HT-29 (cell line): ENCODE results near the gene NUP93. TPM values are rescaled to one million over a fixed set of nuclear protein-coding genes. Genes with fewer than 3 reads are reported as not detected.
"Not testable (repeated sequence)": the region's sequence is repeated elsewhere in the genome, so short reads cannot be mapped to it uniquely, and the experiment has no call there.

Experiments used
- DNase-seq: peaks from one replicate; pipeline ENCODE4 v3.0.0-alpha.2; 2015; ENCODE audit warnings: low spot score
- total RNA-seq: library from RNA; depleted of rRNA; stranded (reverse); fragments of >200 nt; shearing (Covaris generic); gene quantifications from 2 replicates; pipeline ENCODE4 v1.2.3, GENCODE V29; 2014

The NUP93 gene
- total RNA-seq, 1 experiment from 2014 or later, result 94.6 TPM

DNA sequence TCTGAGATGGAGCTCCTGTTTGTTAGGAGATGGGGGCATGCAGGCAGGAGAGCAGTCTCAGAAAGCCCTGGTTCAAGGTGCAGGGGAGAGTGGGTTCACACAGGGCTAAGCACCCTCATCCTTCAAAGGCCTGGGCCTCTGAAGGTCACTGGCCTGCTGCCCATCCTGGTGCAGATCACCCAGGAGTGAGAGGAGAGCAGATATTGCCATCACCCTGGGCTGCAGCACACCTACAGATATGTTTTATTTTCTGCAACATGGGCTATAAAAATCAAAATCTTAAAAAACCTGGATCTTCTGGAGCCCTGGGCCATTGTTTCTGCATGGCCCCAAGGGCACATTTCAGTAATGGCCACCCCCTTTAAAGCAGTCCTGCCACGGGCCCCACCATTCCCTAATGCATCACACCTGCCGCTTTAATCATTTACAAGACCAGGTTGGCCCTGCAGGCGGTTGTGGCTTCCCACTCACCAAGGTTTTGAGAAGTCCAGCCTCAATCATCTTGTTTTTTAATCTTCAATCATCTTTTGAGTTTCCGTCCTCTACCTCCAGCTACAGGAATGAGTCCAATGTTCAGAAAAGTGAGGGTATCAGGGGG, 20.4 kb upstream of the NUP93 start:
- no peak for DNase-seq

GRCh38 chr16:56710181-56710737, 19.7 kb upstream of the NUP93 start:
- no peak for DNase-seq

DNA sequence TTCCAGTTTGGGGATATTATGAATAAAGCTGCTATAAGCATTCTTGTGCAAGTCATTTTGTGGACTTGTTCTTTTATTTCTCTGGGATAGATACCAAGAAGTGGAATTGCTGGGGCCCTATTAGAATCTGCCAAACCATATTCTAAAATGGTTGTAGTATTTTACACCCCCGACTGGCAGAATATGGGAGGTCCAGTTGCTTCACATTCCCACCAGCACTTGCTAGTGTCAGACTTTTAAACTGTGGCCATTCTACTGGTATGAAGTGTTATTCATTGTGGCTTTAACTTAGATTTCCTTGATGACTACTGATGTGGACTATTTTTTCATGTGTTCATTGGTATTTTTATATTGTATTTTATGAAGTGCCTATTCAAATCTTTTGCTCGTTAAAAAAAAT, 18.1 kb upstream of the NUP93 start:
- no peak for DNase-seq

DNA sequence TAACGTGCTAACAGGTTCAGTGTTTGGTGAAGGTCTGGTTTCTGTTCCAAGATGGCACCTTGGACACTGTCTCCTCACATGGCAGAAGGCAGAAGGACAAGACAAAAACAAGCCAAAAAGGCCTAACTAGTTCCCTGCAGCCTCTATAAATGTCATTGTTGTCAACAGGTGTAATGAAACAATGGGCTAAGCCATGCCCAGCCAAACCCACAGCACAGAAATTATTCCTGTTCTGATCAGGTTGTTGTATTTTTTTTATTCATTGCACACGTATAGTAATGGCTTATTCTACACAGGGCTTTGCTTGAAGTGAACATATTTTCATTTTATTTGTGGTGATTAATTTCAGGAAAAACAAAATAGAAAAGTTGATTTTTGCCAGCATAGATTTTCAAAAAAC, 16.1 kb upstream of the NUP93 start:
- no peak for DNase-seq

DNA sequence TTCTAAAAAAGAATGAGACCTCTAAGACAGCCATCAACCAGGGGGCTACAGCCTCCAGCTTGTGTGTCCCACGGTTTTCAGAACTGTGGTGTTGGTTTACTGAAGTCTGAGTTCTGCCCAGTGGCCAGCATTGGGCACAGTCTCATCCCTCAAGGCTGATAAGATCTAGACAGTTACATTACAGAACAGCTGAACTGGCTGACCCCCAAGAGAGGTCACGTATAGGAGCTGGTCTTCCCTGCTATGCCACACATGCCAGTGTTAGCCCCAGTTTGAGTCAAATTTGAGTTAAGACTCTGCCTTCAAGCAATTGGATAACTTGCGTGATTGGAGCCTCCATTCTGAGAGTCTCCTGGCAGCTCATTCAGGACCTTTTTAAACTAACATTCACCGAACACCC, 14.8 kb upstream of the NUP93 start:
- no peak for DNase-seq

DNA sequence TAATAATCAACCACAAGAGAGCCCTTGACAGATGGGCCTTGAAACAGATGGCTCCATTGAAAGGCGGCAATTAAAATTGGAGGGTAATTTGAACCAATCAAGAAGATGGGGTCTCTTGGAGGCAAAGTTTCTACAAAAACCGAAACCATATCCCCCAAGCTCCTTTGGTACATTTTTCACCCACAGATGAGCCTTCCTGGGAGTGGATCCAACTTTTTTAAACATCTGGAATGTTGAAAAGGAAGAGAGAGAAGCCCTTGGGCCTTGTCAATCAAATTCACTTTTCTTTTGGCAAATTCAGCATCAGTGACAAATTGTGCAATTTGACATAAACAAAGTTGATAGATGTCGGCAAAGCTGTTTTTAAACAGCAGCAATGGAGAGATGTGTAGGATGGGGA, 13.2 kb upstream of the NUP93 start:
- no peak for DNase-seq

DNA sequence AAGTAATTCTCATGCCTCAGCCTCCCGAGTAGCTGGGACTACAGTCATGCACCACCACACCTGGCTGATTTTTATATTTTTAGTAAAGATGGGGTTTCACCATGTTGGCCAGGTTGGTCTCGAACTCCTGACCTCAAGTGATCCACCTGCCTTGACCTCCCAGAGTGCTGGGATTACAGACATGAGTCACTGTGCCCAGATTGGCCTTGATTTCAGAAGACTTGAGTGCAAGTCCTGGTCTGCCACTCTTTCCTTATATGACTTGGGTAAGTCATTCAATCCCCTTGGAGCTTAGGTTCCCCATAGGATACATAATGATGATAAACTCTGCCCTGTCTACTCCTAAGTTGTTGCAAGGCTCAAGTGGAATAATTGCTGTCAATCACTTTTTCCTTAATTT, 12.4 kb upstream of the NUP93 start:
- DNase-seq, result not testable (repeated sequence)

- DNase-seq, result no peak
These were observed 7.6 kb upstream of the NUP93 start for GRCh38 chr16:56722200-56722842.

GRCh38 chr16:56724191-56724590, 5.7 kb upstream of the NUP93 start:
- no peak for DNase-seq

GRCh38 chr16:56726283-56726682, 3.6 kb upstream of the NUP93 start:
- DNase-seq, result no peak

- no peak for DNase-seq
These were observed 3.0 kb upstream of the NUP93 start for GRCh38 chr16:56726926-56727325.

DNA sequence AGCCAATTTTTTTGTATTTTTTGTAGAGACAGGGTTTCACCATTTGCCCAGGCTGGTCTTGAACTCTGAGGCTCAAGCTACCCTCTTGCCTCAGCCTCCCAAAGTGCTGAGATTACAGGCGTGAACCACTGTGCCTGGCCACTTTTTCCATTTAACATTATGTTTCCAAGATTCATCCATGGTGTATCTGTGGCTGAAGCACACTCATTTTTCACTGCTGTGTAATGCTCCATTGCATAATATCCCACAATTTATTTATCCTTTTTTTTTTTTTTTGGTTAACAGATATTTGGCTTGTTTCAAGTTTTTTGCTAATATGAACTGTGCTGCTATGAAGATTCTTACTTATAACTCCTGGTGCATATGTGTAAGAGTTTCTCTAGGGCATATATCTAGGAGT, 1.9 kb upstream of the NUP93 start:
- no peak for DNase-seq

GRCh38 chr16:56728980-56729734, 772 bp upstream of the NUP93 start:
- no peak for DNase-seq

GRCh38 chr16:56732366-56732765, 2.4 kb downstream of the NUP93 start:
- DNase-seq, result no peak

DNA sequence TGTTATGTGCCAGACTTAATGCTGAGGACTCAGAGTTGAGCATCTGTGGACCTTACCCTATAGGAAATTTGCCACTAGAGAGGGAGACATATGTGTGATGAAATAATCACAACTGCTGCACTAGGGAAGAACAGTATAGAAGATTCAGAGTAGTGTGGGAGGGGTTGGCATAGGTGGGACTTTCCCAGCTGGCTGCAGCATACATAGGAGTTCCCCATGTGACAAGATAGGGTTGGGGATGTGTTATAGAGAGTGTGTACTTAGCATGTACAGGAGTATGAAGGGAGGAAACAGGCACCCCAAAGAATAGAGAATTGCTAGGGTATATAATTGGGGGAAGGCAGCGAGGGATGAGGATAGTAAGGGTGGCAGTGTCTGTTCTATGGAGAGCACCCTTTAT, 2.9 kb downstream of the NUP93 start:
- DNase-seq, result no peak

- no peak for DNase-seq
These were observed 4.5 kb downstream of the NUP93 start for GRCh38 chr16:56734429-56734828.

- DNase-seq, result no peak
These were observed 6.5 kb downstream of the NUP93 start for GRCh38 chr16:56736476-56736875.

GRCh38 chr16:56737539-56737938, 7.6 kb downstream of the NUP93 start:
- no peak for DNase-seq

- DNase-seq, result no peak
These were observed 8.3 kb downstream of the NUP93 start for GRCh38 chr16:56738221-56738620.

DNA sequence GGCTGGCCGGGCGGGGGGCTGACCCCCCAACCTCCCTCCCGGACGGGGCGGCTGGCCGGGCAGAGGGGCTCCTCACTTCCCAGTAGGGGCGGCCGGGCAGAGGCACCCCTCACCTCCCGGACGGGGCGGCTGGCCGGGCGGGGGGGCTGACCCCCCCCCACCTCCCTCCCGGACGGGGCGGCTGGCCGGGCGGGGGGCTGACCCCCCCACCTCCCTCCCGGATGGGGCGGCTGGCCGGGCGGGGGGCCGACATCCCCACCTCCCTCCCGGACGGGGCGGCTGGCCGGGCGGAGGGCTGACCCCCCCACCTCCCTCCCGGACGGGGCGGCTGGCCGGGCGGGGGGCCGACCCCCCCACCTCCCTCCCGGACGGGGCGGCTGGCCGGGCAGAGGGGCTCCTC, 9.4 kb downstream of the NUP93 start:
- DNase-seq, result not testable (repeated sequence)

DNA sequence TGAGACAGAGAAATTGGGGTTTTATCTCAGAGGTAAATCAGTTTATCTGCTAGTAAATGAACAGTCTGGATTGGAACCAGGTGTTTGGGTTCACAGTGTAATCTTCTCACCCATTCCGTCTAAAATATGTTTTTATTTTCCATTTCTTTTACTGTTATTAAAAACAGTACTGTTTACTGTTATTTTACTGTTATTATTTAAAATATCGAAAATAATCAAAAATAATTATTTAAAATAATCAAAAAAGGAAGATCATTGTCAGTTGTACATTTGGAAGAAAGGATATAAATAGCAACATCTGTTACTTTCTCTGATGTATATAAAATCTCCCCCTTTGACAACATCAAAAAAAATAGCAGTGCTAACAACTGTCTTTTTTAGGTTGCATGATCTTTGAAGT, 11.5 kb downstream of the NUP93 start:
- DNase-seq, result no peak
